ENCODE data around the gene DUT.
A peak's percentile ranks its signal among the peaks of the same experiment; 100 is the strongest.

The DUT gene

GRCh38 chr15:48330105-48330785, 984 bp upstream of the DUT start:
- no peak for FAIRE-seq

DNA sequence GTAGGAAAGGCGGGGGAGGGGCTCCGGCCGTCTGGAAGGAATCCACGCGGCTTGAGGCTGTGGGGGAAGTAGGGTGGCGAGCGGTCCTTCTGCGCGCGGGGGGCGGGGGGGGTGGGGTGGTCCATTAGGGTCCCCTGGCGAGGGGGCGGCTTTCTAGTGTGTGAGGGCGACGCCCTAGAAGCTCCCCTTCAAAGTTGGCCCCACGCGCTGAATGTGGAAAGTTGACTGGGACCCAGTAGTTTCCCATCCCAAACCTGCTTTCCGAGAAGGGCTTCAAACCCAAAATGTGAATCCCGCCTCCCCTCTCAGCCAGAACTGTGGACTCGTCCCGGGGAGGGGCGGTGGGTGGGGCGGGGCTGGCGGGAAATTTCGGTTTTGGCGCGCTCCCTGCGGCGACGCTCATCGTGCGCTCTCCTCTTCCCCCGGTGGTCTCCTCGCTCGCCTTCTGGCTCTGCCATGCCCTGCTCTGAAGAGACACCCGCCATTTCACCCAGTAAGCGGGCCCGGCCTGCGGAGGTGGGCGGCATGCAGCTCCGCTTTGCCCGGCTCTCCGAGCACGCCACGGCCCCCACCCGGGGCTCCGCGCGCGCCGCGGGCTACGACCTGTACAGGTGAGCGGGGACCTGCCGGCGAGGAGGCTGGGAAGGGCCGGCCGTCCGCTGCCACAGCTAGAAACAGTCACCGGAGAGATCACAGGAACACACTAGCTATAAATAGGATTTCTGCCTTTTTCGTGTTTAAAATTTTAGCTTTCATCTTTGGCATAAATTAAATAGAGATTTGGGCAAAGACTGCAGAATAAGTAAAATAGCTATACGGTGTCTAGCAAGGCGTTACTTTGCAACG, 790 bp downstream of the DUT start:
- FAIRE-seq = no peak

GRCh38 chr15:48332642-48333034, 1.4 kb downstream of the DUT start:
- FAIRE-seq = no peak

GRCh38 chr15:48333540-48333939, 2.3 kb downstream of the DUT start:
- no peak for FAIRE-seq

DNA sequence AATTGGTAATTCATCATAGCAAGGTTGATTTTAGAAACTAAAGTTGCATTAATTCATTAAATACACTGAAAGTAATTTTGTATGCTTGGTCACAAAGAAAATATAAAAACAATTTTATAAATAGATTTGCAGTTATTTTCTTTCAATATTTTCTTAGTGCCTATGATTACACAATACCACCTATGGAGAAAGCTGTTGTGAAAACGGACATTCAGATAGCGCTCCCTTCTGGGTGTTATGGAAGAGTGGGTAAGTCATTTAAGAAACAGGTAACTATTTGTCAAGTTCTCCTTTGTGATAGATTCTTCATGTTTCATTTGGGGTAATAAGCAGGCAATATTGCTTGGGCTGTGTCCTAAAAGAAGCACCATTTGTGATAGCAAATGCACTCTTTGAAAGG, 3.0 kb downstream of the DUT start:
- FAIRE-seq = no peak

GRCh38 chr15:48336940-48337339, 5.7 kb downstream of the DUT start:
- FAIRE-seq = no peak

GRCh38 chr15:48337607-48338006, 6.4 kb downstream of the DUT start:
- no peak for FAIRE-seq

- FAIRE-seq = no peak
These were observed 8.9 kb downstream of the DUT start for GRCh38 chr15:48340111-48340510.

DNA sequence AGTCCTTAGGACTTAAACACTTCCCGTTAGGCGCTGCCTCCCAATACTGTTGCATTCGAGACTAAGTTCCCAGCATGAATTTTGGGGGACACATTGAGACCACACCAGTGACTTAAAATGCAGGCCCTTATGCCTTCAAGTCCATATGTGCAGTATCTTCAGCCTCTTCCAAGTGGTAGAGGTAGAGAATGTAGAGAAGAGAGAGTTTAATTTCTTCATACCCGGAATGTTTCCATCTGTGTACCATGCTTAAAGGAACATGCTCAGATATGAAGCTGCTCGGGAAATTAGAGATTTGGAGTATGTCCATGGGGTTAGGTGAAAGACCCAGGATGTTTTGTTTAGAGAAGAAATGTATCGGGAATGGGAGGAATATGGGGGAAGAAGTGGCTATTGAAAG, 12.6 kb downstream of the DUT start:
- no peak for FAIRE-seq

GRCh38 chr15:48345516-48345915, 14.3 kb downstream of the DUT start:
- FAIRE-seq = no peak

- peak; percentile 91 for FAIRE-seq
These were observed 21.3 kb downstream of the DUT start for GRCh38 chr15:48352474-48353072.

DNA sequence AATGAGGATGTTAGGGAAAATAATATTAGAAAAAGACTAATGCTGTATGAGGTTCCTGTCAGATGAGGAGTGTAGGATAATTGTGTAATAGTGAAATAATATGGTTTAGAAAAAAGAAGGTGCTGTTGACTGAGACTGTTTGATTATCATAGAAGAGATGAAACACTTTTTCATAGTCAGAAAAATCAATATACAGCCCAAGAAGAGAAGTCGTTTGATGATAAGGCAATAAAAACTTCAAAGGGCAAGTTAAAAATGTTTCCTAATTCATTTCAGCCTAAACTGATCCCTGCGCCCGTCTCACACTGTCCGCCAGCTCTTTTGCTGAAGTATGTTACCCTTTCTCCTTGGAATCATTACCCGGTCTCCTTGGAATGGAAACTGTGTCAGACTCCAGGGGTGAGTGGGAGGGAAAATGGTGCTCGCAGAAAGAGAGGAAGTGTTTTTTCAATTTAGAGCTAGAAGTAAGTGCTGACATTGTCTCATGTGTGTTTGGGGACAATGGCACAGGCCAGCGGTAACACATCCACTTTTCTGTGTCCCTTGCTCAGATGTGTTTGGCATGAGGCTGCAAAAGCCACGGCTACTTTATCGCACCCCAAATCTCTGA, 23.6 kb downstream of the DUT start:
- FAIRE-seq = no peak

DNA sequence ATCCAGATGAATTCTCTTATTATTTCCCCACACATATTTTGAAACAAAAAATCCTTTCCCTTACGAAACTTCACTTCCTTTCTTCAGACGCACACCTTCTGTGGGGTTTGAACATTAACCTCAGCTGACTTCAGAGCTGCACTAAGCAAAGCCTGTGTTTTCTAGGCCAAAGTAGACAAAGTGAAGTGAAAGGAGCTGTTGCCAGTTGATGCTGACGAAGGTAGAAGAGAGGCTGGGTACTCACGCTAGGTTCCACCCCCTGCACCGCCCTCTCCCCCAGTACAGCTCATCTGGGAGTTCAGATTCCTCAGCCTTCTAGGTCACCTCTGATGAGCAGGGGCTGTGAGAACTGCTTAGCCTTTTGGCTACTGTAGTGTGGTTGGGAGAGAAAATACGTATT, 24.1 kb downstream of the DUT start:
- no peak for FAIRE-seq

DNA sequence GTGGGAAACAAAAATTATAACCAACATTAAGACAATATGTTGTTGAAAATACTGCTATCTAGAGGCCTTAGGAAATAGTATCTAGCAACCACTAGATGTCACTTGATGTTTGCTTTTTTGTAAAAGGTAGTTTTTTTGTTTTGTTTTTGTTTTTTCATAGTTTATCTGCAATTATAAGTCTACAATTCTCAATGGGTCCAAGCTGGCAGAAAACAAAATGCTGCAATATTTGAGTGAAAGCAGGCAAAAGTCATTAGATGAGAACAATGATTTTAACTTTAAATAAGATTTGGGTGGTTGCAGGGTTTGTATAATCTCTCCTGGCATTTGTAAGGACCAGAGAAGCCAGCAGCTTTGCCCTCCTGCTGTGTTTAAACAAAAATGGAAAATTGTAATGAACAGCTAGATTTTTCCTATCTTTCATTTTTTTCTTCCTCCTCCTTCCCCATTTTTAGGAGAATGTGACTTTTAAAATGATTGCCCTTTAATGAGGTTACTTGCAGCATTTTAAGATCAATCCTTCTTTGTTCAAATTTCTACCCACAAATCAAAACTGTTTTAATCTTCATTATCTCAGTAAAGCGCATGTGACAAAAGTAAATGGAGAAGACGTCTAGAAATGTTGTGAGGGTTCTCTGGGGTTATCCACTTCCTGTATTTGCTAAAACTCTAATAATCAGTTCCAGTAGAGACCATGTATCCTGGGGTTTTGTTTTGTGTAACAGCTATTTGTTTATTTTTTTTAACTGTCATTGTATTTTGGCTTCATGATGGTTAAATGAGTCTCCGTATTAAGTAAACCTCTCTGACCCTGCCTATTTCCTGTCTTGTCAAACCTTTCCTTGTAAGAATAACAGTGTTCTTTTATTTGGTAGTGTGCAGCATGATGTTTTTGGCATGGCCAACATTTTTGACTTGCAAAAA, 27.3 kb downstream of the DUT start:
- peak; percentile 96 for FAIRE-seq

DNA sequence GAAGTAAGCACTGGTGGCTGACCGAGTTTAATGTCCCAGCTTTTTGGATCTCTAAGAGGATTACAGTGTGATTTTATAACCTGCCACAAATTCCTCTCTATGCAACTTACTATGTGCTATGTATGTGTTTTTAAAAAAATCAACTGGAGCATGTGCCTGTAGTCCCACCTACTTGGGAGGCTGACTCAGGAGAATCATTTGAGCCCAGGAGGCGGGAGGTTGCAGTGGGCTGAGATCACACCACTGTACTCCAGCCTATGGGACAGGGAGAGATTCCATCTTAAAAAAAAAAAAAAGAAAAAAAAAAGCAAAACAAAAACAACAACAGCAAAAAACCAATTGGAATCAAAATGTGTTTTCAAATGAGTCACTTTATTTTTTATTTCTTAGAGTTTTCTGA, 29.6 kb downstream of the DUT start:
- FAIRE-seq = peak; percentile 61

DNA sequence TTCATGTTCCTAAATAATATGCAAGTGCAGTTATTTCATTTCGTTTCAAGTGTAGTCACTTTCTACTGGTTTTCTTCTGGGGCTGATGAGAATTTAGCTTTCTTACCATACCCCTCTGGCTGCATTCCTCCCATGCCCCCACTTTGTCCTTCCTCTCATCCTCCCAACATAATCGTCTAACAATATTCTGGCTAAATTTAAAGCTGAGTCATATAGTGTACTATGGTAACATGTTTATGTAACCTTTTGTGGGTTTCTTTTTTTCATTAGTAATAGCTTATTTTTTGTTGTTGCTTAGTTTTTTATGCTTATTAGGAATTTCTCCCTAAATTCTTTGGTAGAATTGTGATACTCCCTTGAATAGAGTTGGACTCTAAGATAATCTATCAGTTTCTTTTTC, 30.5 kb downstream of the DUT start:
- no peak for FAIRE-seq

GRCh38 chr15:48363474-48363873, 32.2 kb downstream of the DUT start:
- FAIRE-seq = no peak

DNA sequence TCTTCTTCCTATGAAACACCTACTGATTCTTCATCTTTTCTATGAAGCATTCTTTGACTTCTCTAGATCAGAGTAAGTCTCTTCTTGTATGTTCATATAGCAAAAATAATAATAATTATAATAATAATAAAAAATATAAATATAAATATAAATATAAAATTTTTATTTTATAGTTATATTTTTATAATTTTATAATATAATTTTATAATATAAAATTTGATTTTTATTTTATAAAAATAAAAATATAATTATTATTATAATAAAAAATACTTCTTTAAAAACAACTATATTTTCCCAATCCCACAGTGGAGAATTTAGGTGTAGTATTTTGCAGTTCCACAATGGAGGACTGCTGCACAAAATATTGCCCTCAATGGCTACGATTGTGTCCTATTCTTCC, 34.3 kb downstream of the DUT start:
- peak; percentile 15 for FAIRE-seq

DNA sequence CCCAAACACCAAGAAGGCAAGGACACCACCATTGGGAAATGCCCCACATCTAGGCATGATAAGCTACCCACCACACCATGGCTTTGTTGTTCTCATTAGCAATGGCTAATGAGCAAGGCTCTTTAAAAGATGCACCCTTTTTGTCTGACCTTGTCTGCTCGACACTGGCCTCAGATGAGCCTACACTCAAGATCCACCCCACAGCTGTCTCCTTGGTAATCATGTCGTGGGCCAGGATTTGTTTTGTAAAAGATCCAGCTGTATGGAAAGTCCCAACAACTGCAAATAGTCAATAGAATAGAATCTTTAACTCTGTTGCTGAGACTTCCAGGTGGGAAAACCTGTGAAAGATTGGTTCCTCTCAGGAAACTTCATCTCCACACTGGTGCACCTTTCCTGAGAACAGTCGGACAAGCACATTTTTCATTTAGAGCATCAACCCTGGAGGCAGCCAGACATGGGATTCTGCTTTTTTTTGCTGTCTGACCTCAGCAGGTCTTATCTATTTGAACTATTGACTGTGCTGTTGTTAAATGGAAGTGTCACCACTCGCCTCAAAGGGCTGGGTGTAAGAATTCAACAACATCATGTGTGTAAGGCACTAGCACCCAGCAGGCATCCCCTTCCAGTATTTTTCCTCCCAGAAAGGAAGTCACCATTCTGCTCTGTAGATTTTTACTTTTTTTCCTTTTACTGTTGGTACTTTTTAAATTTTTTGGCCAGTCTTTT, 35.5 kb downstream of the DUT start:
- FAIRE-seq = no peak

- FAIRE-seq = no peak
These were observed 36.3 kb downstream of the DUT start for GRCh38 chr15:48367483-48367882.

DNA sequence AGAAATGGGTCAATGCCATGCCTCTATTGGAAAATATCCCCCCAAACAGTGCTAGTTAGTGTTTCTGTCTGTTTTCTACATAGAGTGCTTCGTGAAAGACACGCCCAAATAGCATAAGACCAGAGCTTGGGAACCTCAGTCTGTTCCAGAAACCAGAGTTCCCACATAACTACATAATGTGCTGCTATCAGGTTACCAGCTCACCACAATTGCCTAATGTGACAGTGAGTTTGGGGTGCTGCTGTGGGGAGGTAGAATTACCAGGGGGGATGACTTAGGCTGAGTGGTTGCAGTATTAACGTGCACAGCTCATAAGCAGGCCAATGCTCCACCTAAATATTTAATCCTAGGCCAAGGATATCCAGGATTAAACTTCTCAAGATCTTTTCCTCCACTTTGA, 39.2 kb downstream of the DUT start:
- no peak for FAIRE-seq

DNA sequence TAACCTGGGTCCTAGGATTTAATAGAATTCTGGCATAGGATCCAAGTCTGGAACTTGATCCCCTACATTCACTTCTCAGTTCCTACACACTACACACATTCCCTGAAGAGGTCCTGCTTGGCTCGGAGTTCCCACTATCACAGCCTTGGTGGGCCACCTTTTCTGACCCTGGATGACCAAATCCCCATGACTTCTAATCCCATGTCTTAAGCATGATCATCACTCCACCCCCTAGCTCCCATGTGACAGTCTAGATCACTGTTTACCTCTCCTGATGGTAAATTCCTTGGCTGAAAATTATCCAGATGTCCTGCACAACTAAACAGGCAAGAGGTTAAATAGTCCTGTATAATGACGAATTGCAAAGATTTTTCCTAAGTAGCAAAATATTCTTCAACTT, 40.3 kb downstream of the DUT start:
- no peak for FAIRE-seq
